ENCODE results near the gene ATP5PB.

DNA sequence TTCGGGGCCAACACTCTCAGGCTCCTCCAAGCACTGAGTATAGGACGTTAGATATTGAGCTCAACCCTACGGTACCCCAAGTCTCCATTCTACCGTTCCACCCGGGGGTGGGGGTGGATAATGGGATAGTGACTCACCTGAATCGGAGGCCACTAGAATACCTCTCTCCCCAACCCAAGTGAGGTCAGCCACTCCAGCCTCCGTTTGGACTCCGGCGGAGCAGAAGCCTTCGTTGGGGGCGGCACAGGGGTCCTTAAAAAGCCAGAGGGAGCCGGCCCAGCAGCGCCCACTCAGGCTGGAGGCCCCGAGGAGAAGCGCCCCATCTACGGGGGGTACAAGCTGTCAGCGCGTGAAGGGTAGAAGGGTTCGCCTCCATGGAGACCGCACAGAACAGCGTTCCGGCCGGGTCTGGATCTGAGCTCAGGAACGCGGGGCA is 764 bp upstream of the ATP5PB start:
- TF ChIP-seq ZNF70 (CRISPR knock-in tag; IDR thresholded peaks at IDR 0.05) (no peak), ARNTL (CRISPR knock-in tag; IDR thresholded peaks at IDR 0.05; ENCODE audit: borderline replicate concordance, low read depth) (no peak), PPARA (CRISPR knock-in tag; IDR thresholded peaks at IDR 0.05; ENCODE audit: borderline replicate concordance) (no peak), SNAI2 (CRISPR knock-in tag; IDR thresholded peaks at IDR 0.05) (no peak), ISL1 (CRISPR knock-in tag; IDR thresholded peaks at IDR 0.05) (no peak), CREB5 (CRISPR knock-in tag; IDR thresholded peaks at IDR 0.05; ENCODE audit: low read depth) (no peak), BACH2 (CRISPR knock-in tag; IDR thresholded peaks at IDR 0.05; ENCODE audit: borderline replicate concordance) (no peak), CSDC2 (CRISPR knock-in tag; IDR thresholded peaks at IDR 0.05) (no peak), ESRRG (CRISPR knock-in tag; IDR thresholded peaks at IDR 0.05) (no peak), ZNF565 (CRISPR knock-in tag; conservative IDR thresholded peaks at IDR 0.05; ENCODE audit: low read depth) (no peak), ZNF8 (CRISPR knock-in tag; IDR thresholded peaks at IDR 0.05) (no peak)
- TF ChIP-seq, protein P1, sequence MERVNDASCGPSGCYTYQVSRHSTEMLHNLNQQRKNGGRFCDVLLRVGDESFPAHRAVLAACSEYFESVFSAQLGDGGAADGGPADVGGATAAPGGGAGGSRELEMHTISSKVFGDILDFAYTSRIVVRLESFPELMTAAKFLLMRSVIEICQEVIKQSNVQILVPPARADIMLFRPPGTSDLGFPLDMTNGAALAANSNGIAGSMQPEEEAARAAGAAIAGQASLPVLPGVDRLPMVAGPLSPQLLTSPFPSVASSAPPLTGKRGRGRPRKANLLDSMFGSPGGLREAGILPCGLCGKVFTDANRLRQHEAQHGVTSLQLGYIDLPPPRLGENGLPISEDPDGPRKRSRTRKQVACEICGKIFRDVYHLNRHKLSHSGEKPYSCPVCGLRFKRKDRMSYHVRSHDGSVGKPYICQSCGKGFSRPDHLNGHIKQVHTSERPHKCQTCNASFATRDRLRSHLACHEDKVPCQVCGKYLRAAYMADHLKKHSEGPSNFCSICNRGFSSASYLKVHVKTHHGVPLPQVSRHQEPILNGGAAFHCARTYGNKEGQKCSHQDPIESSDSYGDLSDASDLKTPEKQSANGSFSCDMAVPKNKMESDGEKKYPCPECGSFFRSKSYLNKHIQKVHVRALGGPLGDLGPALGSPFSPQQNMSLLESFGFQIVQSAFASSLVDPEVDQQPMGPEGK (CRISPR knock-in tag; IDR thresholded peaks at IDR 0.05; ENCODE audit: borderline replicate concordance), result no peak
- TF ChIP-seq, protein P2, sequence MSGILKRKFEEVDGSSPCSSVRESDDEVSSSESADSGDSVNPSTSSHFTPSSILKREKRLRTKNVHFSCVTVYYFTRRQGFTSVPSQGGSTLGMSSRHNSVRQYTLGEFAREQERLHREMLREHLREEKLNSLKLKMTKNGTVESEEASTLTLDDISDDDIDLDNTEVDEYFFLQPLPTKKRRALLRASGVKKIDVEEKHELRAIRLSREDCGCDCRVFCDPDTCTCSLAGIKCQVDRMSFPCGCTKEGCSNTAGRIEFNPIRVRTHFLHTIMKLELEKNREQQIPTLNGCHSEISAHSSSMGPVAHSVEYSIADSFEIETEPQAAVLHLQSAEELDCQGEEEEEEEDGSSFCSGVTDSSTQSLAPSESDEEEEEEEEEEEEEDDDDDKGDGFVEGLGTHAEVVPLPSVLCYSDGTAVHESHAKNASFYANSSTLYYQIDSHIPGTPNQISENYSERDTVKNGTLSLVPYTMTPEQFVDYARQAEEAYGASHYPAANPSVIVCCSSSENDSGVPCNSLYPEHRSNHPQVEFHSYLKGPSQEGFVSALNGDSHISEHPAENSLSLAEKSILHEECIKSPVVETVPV (CRISPR knock-in tag; IDR thresholded peaks at IDR 0.05), result no peak
